Stimulated activated CD4-positive, alpha-beta T cell treated with anti-CD3 and anti-CD28 coated beads, TNF-alpha, amount 100 ng/mL, for 24 hours (primary cell): ENCODE data around the gene TBC1D1.

Experiments
- DNase-seq, 3 experiments: peaks; one replicate each; pipeline ENCODE4 v3.0.0-alpha.2; 2020; ENCODE audit warnings: low read depth in 3 of 3

TBC1D1 gene

DNA sequence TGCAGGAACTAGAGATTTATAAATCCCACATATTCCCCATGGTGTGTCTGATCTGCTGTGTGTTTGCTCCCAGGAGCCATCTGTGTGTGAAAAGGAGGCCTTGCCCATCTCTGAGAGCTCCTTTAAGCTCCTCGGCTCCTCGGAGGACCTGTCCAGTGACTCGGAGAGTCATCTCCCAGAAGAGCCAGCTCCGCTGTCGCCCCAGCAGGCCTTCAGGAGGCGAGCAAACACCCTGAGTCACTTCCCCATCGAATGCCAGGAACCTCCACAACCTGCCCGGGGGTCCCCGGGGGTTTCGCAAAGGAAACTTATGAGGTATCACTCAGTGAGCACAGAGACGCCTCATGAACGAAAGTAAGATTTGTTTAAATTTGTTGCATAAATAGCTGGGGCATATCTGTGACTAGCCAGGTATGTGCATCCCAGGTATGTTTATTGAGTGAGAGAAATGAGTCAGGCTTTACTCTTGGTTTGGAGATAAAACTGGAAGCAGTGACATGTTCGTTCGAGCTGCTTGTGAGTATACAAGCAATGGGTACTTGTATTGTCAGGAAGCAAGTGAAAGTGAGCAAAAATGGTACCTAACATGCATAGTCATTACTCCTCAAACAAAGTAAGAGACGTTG lies 158.8 kb downstream of the TBC1D1 start:
- no peak for DNase-seq

DNA sequence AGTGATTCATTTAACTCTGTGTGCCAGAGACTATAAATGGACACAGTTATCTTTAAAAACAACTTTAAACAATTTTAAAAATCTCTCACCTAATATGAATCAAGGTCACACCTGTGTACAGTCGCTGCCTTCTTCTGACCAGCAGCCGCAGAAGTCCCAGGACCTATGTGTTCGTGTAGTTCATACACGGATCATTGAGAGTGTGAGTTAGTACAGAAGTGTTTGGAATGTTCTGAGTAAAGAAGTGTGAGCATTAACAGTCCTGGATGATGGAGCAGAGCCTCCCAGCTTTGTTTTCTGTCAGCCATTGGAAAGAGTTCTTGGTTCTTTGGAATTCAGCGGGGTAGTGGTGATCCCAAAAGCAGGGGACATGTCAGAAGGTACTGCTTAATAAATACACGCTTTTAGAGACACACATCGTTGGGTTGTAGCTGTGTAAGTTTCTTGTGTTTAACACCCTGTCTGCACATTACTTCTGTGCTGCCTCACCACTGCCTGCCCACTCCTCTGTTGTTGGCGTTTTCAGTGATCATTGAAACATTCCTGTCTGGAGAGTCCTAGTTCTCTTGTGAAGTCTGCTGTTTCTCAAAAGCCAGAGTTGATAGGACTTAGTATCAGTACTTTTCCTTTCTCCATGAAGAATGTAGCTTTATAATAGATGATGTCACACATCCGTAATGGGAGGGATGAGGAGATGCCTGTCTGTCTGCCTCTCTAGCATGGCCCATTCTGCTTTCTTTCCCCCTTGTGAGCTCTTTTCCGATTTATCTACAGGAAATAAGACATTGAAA lies 159.9 kb downstream of the TBC1D1 start:
- DNase-seq, result no peak

DNA sequence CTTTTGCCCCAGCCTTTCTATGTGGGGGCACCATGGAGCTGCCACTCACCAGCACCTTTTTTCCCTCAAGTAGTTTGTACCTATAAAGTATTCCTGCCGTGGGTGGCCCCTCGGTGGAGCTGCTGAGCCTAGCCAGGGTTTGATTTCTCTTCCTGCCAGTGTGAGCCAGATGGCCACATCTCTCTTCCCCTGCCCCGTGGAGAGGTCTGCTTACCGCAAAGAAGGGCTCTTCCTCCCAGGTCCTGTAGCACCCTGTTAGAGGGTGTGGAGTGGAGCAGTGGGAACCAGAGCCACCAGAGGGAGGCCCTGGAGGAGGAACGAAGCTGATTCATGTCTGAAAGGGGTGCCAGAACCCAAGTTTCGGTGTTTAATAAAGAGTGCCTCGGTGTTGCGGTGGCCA lies 164.7 kb downstream of the TBC1D1 start:
- DNase-seq, result no peak

DNA sequence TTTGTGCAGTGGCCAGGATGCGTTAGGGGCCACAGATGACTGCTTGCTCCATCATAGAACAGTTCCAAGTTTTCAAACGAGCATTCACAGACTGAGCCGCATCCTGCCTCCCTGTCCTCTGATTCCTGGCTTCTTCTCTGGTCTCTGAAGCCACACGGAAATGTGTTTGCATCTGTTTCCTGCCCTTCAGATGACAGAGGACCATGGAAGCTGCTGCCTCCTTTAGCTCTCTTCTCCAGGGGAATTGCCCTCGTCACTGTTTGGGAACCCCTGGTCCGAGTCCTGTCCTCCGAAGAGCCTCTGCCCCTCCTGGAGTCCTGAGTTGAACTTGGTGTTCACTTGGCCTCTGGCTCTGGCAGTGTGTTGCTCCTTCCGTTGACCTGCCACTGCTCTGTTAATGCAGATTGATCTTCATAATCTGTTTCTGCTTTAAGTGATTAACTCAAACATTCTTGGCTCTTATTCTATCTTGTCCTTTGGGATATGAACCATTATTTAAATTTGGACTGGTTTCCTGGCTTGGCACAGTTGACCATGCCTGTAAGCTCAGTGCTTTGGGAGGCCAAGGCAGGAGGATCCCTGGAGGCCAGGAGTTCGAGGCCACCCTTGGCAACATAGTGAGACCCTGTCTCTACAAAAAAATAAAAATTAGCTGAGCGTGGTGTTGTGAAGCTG lies 165.3 kb downstream of the TBC1D1 start:
- DNase-seq, result no peak

DNA sequence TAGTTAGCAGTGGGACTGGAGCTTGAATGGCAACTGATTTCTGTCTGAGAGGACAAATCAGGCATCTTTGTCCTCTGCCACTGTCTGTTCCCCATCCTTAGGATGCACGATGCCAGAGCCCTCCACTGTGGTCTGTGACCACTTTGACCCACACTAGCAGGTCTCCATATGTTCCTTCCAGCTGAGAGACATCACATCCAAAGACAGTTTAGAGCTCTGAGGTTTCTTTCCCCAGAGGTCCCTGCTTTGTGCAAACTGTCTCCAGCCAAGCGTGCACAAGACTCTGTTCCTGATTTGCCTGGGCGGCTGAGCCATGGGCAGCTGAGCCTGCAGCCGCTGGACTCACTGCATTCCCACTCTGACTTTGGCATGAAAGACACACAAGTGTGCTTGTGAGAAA lies 167.3 kb downstream of the TBC1D1 start:
- no peak for DNase-seq

DNA sequence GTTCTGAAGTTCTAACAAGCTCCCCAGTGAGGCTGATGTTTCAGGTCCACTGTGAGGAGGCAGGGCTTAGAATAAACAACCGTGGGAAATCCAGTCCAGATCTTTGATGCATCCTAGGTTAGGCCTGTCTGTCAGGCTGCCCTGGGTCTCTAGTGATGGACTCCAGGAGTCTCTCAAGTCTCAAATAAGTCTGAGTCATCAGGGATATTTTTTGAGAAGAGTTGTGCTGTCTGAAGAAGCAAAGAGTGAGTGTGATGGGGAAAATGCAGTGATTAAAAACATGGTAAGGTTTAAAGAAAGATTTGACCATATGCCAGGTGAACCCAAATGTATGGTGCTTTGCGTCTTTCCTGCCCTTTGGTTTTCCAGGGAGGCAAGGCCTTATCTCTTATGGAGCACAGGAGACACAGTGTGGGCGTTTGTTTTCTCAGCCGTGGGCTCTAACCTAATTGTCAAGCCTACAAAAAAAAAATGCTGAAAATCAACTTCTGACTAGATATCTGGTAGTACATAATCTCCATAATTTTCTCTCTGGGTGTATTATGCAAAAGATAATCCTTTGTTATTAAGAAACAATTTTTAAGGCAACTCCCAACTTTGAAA lies 170.0 kb downstream of the TBC1D1 start:
- no peak for DNase-seq

DNA sequence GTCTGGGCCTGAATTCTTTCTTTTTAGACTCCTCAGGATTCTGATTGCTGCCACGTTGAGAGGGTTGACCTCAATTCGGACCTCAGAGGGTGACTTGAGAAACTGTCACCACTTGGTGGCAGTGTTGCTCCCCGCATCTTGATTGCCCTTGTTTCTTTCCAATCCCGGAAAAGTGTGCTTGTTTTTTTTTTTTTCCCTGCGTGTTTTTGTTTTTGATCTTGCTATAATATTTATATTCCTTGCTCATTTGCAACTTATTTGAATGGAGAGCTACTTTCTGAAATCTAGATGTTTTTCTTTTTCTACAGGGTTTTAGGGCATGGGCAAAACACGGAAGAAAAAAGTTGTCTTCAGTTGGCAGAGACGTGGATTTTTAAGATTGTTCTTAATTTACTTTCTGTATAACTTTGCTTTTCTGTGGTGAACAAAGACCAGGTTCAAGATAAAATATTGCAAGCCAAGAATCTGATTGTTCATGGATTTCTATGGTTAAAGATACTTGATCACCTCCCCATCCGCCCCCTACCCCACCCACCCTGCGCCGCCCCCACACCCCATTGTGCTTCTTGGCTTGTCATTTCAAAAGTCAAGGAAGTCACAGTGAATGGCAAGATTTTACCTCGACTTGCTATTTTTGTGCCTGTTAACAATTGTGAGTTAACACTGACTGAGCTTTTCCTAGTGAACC lies 171.3 kb downstream of the TBC1D1 start:
- DNase-seq, result peak; percentile 35 to 64 (median 61)

DNA sequence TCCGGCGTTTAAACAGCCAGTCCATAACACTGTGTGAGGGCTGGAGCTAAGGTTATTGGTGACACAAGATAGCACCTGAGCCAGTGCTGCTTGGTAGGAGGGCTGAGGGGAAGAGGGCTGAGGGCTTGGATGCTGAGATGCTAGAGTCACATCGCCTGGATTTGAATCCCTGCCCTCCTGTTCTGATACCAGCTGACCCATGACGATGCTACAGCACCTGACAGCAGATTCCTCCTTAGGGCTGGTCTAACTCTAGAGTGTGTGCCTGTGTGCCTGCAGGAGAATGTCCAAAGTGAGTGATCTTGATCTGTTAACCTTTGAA lies 171.9 kb downstream of the TBC1D1 start:
- no peak for DNase-seq

DNA sequence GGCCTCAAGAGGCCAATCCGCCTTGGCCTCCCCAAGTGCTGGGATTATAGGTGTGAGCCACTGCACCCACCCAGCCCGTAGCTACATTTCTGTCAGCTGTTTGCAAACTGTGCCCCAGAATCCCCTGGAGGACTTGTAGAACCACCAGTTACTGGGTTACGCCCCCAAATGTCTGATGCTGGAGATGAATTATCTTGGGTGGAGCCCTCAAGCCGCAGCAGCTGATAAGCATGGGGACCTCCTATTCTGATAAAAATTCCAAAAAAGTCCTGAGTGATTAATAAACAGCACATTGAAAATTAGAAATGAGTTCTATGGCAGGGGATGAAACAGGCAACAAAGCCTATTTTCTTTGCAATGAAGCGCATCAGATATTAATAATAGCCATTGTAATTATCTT lies 174.3 kb downstream of the TBC1D1 start:
- DNase-seq, result no peak

DNA sequence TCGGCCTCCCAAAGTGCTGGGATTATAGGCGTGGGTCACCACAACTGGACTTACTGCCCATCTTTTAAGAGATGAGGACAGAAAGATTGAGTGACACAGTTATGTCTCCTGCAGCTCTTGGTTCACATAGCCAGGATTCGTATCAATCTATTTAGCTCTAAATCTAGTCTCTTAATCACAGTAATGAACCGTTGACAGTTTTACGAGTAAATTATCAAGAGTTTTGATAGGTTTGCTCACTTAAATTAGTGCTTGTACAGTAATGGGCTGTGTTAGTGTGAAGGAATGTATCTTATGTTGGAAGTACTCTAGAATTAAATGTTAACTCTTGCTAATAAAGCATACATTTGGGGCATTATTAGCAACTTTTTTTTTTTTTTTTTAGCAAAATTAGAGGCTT lies 175.0 kb downstream of the TBC1D1 start:
- DNase-seq, result no peak

DNA sequence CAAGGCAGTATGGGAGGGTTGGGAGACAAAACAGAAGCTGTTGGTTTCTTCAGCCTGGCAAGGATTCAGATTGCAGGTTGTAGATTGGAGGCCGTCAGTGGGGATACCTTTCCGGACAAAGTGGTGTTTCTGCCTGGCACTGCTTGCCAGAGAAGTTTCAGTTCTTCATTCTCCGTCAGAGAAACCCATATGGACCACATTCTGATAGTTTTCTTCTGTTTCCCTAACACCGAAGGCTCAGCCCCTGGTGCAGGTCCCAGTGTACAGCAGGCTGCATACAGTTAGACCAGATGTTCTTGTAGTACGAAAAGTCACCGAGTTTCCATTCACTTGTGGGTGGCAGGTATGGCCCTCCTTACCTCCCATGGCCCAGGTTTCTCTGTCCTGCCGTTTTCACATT lies 176.6 kb downstream of the TBC1D1 start:
- no peak for DNase-seq

DNA sequence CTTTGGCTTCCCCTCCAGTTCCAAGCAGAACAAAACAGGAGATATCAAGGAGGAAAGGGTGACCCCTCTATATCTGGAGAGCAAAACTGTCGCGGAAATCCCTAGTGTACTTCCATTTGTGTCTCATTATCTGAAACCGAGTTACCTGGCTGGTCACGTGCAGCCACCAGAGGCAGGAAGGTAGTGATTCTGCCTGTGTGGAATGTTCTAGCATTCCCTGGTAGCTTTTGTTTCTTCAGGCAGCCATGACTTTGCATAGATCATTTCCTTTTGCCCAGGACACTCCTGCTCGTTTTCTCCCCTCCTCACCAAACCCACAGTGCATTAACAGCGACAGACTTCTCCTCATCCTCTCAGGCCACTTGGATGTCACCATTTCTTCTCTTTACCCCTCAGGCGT lies 177.2 kb downstream of the TBC1D1 start:
- DNase-seq, result no peak

DNA sequence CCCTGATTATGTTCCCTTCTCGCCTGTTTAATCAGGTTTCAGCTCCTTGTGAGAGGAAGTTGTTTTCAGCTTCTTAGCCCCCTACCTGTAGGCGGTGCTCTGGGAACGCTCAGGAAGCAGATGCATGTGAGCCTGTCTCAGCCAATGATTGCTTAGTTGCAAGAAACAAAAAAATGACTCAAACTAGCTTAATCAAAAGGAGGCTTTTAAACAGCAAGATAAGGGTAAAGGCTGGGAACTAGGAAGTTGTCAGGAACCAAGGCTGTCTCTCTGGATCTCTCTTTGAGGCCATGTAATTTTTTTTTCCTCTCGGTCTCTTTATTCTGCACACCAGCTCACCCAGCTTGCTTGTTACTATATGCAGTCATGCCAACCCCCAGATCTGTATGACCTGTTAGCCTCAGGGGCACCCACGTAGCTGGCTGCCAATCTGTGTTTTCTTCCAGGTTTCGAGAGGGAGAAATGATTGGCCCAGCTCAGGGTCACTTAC lies 178.4 kb downstream of the TBC1D1 start:
- DNase-seq, result peak in 1 of 3 experiments; percentile 27

DNA sequence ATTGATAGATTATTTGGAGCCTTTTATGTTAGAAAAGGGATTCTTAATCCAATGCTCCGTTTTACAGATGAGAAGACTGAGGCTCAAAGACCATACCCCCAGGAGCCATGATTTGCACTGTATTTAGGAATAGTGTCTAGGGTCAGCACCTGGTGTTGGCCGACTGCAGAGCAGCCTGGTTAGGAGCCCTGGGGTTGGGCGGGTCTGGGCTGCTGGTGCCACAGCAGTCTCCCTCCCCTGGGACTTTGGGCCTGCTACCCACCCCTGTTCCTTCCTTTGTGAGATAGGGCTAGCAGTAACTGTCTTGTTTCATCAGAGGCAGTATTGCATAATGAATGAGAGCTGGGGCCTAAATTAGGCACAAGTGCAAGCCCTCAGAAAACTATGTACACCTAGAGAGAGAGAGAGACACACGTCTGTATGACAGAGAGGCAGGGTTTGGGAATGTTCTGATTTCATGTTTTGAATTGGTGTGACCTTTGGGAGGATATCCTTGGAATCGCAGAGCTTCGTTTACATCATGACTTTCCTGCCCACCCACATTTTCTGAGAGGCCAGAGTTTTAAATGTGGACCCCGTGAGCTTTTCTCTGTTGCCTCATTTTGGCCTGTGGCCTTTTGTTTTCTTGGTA lies 181.0 kb downstream of the TBC1D1 start:
- DNase-seq, result no peak

DNA sequence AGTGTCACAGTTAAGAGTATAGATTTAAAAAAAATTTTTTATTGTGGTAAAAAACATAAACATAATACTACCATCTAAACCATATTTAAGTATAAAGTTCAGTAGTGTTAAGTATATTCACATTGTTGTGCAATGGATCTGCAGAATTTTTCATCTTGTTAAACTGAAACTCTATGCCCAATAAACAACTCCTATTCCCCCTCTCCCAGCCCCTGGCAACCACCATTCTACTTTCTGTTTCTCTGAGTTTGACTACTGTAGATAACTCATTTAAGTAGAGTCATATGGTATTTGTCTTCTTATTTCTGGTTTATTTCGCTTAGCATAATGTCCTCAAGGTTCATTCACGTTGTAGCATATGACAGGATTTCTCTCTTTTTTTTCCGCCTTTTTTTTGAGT lies 181.7 kb downstream of the TBC1D1 start:
- DNase-seq, result no peak

DNA sequence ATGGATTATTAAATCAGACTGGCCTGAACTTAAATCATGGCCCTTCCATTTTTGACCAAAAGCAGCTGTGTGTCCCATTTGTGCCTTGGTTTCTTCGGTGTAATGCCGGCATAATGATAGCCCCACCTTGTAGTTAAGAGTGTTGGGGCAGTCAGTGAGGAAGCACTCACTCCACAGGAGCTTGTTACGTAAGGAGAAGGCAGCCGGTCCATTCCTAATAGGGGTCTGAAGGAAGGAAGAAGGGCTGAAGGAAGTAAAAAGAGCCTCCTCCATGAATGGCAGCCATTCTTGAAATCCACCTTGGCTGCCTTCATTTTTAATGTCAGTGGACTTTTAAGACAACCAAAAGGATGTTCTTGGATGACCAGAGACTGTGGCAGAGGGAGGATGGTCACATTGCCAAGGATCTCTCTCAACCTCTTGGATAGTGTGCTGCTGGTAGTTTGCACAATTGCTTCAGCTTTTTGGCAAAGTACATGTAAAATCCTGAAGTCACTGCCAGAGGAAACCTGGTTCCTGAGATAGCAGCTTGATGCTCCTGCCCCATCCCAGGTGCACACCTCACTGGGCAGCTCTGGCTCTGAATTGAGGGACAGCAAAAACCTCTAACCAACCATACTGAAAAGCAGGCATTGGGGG lies 182.8 kb downstream of the TBC1D1 start:
- no peak for DNase-seq

DNA sequence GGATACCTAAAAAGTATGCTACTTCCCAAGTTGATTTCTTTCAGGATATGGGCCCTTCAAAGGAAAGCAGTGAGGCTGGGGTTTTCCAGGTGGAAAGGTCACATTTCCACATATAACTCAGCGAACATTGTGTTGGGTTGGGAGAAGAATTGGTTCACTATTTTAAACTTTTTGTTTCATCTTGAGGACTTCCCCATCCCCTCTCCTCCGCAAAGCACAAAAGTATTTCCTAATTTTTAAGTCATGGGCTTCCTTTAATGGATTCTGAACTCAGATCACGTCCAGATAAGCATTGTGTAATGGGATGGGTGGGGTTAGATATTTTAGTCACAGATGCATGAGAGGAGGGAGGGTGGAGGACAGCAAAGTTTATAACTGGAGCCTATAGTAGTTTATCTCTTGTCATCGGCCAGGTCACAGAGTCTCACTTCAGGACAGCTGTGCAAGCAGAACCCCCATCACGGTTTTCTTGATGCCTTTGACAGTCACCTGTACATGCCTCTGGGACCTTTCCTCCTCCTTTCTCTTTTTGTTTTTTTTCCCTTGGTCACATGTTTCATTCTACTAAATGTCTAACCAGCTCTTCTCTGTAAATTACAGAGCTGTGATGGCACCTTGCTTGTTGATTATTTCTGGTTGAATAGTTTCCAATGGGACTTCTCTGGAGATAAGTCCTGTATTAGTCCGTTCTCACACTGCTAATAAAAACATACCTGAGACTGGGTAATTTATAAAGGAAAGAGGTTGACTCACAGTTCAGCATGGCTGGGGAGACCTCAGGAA lies 184.7 kb downstream of the TBC1D1 start:
- DNase-seq, result no peak

DNA sequence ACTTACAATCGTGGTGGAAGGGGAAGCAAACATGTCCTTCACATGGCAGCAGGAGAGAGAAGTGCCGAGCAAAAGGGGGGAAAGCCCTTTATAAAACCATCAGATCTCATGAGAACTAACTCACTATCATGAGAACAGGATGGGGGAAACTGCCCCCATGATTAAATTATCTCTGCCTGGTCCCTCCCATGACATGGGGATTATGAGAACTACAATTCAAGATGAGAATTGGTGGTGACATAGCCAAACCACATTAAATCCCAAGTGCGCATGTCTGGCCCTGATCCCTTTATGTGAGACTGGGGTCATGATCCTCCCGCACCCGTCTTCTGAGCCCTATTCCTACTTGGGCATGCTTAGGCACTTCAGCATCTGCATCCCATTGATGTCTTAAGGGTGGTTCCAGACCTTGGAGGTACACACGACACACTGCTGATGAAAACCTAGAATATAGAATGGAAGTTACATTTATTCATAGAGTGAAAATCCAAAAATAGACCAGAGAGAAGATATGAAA lies 185.3 kb downstream of the TBC1D1 start:
- DNase-seq, result no peak

DNA sequence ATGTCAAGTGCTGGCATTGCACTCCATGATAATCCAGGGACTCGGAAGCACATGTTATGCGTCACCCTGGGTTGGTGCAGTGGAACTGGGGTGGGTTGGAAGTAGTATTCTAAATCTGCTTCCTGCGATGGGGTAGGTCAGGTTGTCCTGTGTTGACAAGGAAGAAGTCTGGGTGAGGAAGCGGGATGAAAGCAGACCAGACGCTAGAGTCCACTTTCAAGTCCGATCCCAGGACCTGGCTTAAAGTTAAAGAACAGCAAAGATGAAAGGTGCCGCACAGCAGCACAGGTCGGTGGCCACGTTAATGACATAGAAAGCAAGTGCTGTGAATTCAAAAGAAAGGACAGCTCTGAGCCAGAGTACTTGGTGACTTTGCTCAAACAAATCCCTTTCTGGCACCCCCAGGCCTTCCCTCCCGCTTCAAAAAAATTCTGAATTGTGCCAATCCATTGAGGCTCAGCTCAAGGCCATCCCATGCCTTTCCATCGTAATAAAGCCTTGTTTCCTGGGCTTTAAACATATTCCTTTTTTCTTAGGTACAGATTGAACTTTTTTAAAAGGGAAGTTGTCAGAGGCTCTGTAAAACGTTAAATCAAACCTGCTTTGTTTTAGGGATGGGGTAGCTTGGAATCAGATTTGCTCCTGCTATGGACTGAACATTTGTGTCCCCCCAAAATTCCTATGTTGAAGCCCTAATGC lies 187.1 kb downstream of the TBC1D1 start:
- no peak for DNase-seq
